HuH-7 (cell line): ENCODE measurements around the gene REEP5.
"Not testable (repeated sequence)": the region's sequence is repeated elsewhere in the genome, so short reads cannot be mapped to it uniquely, and the experiment has no call there.

Source experiments
- DNase-seq: peaks from one replicate; pipeline ENCODE4 v3.0.0; 2011; ENCODE audit warnings: low spot score

Gene REEP5

DNA sequence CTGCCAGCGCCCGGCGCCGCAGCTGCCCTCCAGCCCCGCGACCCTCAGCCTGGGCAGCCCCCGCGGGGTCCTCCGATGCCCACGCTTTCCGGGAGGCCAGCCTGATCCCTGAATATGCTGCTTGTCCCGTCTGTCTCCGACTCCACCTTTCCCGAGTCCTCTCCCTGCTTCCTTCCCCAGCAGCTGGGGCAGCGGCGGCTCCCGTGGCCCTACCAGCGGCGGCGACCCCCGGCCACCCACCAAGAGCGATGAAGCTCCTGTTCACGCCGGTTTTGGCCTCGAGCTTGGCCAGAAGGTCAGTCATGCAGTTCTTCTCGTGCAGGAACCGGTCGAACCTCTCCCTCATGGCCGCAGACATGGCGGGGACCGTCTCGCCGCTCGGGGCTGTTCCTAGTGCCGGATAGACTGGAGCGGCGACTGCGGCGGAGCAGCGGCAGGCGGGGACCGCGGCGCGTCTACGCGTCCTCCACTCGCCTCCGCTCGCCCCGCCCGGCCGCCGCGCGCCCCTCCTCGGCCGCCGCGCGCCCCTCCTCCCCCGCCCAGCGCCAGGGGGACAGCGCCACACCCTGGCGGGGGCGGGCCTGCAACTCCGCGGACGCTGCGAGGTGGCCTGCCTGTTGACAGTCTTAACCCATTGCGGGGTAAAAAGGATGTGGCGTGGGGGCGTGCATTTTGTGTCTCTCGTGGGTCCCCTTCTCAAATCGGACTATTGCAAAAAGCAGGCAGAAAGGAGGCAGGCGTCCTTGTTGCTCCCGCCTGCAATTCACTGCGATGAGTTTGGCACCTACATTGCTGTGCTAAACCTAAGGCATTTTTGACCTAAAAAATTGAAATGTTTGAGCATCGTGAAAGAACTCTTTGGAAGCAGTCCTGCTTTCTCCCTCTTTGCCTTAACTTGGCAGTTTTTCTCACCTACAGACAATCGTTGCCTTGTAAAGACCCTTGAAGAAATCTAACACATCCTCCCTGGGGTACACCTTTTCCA lies at the start of gene REEP5:
TSS of gene REEP5 (minus strand) at position 395 of the 985 bp plus-strand sequence. CDS start at position 358, 37 bp downstream.
- peak; percentile 76 for DNase-seq

GRCh38 chr5:112971276-112971675 lies 49.2 kb upstream of the REEP5 start:
- no peak for DNase-seq

DNA sequence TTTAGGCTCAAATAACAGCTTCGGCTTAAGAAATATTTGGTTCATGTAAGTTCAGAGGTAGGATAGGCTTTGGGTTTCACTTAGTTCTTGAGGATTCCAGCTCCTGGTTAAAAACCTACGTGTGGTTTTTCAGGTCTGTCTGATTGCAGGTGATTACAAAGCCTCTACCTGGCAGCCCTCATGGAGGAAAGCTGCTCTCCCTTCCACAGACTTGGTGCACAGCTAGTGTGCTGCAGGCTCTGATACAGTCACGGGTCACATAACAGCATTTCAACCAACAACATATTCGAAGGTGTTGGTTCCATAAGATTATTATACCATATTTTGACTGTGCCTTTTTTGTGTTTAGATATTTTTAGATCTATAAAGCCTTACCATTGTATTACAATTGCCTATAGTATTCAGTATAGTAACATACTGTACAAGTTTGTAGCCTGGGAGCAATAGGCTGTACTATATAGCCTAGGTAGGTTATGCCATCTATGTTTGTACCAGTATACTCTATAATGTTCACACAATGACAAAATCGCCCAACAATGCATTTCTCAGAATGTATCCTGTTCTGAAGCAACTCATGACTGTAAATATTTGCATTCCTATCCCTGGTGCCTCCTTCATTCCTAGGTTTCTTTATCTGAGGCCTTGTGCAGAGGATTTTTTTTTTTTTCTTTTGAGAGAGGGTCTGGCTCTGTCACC lies 46.5 kb upstream of the REEP5 start:
- no peak for DNase-seq

- DNase-seq: no peak
Observed at GRCh38 chr5:112967520-112968083, 45.6 kb upstream of the REEP5 start.

DNA sequence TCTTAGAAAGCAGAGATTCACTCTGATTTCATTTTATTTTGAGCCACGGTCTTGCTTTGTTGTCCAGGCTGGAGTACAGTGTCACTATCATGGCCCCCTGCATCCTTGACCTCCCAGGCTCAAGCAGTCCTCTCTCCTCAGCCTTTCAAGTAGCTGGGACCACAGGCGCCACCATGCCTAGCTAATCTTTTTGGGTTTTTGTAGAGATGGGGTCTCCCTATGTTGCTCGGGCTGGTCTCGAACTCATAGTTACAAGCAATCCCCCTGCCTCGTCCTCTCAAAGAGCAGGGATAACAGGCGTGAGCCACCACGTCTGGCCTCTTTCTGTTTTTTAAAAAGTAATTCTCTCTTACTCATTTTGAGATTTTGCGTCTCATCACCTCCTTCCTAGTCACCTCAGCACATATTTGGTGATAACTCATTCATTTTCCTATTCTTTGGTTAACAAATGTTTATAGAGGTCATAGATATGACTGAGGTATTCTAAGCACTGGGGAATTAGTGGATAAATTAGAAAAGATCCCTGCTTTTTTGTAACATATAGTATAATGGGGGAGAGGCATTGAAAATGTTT lies 43.8 kb upstream of the REEP5 start:
- DNase-seq: no peak

DNA sequence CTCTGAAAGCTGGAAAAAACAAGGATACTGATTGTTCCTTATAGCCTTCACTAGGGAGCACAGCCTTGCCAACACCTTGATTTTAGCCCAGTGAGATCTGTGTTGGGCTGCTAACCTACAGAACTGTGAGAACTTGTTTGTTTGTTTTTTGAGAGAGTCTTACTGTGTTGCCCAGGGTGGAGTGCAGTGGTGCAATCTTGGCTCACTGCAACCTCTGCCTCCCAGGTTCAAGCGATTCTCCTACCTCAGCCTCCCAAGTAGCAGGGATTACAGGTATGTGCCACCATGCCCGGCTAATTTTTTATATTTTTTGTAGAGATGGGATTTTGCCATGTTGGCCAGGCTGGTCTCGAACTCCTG lies 41.3 kb upstream of the REEP5 start:
- not testable (repeated sequence) for DNase-seq

DNA sequence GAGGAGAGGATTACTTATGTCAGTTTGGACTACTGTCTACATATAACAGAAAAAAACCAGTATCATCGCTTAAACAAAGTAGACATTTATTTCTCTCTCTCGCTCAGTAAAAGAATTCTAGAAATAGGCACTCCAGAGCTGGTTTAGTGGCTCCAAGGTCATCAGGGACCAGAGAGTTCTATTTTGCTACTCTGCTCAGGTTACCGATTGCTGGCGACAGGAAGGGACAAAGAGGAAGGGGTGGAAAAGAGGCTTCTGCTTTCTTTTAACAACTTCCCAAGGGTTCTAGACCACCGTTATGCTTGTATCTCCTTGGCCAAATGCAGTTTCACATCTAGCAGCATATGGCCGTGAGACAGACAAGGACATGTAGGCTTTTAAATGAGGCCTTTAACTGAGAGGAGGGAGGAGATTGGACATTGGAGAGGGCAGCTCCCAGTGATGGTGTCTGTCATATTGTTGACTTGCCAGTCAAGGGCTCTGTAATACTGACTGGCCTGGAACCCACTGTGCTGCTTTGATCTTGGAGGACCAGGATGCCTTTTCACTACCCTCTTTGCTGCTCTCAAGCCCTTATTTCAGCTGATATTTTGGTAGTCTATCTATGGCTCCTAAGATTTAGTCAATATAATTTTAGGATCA lies 39.0 kb upstream of the REEP5 start:
- DNase-seq: no peak

GRCh38 chr5:112960315-112960714 lies 38.3 kb upstream of the REEP5 start:
- no peak for DNase-seq

- not testable (repeated sequence) for DNase-seq
Observed at GRCh38 chr5:112959872-112960271, 37.8 kb upstream of the REEP5 start.

DNA sequence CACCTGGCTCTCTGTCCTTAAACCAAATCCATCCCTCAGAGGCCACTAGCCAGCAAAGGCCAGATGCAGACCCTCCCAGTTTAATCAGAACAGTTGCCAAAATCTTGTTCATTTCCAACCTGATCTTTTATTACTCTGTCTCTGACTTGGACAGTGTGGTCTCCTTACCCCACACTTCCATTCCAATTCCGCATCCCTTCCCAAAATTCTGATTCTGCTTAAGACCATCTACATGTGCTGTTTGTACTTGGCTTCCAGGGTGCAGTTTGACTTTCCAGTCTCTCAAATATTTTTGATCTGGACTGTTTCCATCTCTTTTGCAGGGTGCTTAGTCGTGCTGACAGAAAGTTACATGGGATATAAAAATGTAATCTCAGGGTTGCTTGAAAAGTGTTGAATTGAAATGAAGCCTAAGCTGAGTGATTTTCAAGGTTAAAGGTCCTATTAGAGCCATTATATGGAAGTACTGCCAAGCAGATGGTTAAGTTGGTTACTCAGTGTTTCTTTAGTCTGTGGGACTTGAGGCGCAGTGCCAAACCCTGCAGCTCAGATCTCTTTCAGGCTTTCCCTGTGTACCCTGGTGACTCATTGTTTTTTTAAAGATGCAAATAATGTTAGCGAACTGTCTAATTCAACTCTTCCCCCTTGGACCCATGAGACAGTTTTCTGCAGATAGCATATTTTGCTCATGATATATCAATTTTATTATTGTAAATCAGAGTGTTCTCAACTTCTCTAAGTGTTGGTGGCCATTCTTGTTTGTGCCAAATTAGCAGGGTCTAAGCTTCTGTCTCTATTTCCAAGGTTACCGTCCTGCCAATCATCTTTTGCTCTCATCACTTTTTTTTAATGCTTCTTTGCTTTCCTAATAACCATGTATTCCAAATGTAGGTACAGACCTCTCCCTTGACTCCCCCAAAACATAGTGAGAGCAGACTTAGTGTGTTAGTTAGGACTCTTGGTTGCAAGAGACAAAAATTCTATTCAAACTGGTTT lies 36.4 kb upstream of the REEP5 start:
- DNase-seq: no peak

GRCh38 chr5:112957036-112957808 lies 35.2 kb upstream of the REEP5 start:
- no peak for DNase-seq

- no peak for DNase-seq
Observed at GRCh38 chr5:112956606-112957005, 34.6 kb upstream of the REEP5 start.

- DNase-seq: no peak
Observed at GRCh38 chr5:112951124-112951702, 29.2 kb upstream of the REEP5 start.

DNA sequence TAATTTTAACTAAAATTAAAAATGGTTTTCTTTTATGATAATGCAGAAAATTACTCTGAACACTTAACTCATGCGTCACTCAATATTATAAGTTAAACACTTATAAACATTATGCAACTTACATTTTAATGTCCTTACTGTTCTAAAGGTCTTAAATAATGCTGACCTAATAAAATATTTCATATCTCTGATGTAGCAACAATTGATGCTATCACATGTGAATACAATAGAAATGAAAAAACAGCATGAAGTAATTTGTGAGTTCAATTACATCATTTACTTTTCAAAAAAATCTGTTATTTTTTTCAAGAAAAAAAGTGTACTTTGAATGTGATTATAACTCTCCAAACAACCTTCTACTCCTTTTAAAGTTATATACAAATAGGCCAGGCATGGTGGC lies 26.4 kb upstream of the REEP5 start:
- no peak for DNase-seq

- no peak for DNase-seq
Observed at GRCh38 chr5:112940670-112941069, 18.6 kb upstream of the REEP5 start.

- no peak for DNase-seq
Observed at GRCh38 chr5:112938286-112938685, 16.3 kb upstream of the REEP5 start.

- no peak for DNase-seq
Observed at GRCh38 chr5:112935675-112936074, 13.6 kb upstream of the REEP5 start.

GRCh38 chr5:112934366-112934663 lies 12.3 kb upstream of the REEP5 start:
- DNase-seq: no peak

- no peak for DNase-seq
Observed at GRCh38 chr5:112933651-112934365, 11.8 kb upstream of the REEP5 start.
